ENCODE data around the gene TRABD. TPM values are rescaled to one million over a fixed set of nuclear protein-coding genes. Genes with fewer than 3 reads are reported as not detected.

TRABD gene
- total RNA-seq, 4 donors from 2014 or later, result 35.7 to 78.2 (median 39.1) TPM

GRCh38 chr22:50140615-50141014 is 45.1 kb upstream of the TRABD start:
- Histone ChIP-seq H3K4me3 (no peak overlapping the region), H3K9me3 (no peaks in the 10 kb centered on the region), H3K27me3 (peaks cover 3% of the 10 kb centered on the region), H3K27ac (no peak overlapping the region), H3K36me3 (no peaks in the 10 kb centered on the region), H3K4me1 (peaks cover 6% of the 10 kb centered on the region)
- peak in 1 of 2 donors; percentile 7 for DNase-seq (ENCODE audit: low spot score in 2 of 2)
- TF ChIP-seq EP300 (IDR thresholded peaks at IDR 0.05) (no peak), POLR2AphosphoS5 (IDR thresholded peaks at IDR 0.05) (no peak), POLR2A (IDR thresholded peaks at IDR 0.05) (no peak), CTCF (IDR thresholded peaks at IDR 0.05) (no peak)
- WGBS, result 78% methylated on average over 3 of the region's 3 CpGs

GRCh38 chr22:50141462-50141861 is 44.3 kb upstream of the TRABD start:
- no peaks in the 10 kb centered on the region for H3K36me3 ChIP-seq
- 89% methylated on average over 6 of the region's 6 CpGs for WGBS
- DNase-seq (ENCODE audit: low spot score in 2 of 2), result peak in 1 of 2 donors; percentile 70
- H3K4me1 ChIP-seq, result peaks cover 4% of the 10 kb centered on the region
- no peak overlapping the region for H3K4me3 ChIP-seq
- TF ChIP-seq POLR2AphosphoS5 (IDR thresholded peaks at IDR 0.05) (no peak), POLR2A (IDR thresholded peaks at IDR 0.05) (no peak), EP300 (IDR thresholded peaks at IDR 0.05) (no peak), CTCF (IDR thresholded peaks at IDR 0.05) (no peak)
- no peaks in the 10 kb centered on the region for H3K9me3 ChIP-seq
- peaks cover 3% of the 10 kb centered on the region for H3K27me3 ChIP-seq
- H3K27ac ChIP-seq, result no peak overlapping the region

GRCh38 chr22:50141891-50142363 is 43.8 kb upstream of the TRABD start:
- H3K9me3 ChIP-seq, result no peaks in the 10 kb centered on the region
- H3K4me1 ChIP-seq, result peaks cover 2% of the 10 kb centered on the region
- DNase-seq (ENCODE audit: low spot score in 2 of 2), result peak in 1 of 2 donors; percentile 17
- WGBS, result 60% methylated on average over 11 of the region's 11 CpGs
- H3K4me3 ChIP-seq, result no peak overlapping the region
- H3K27ac ChIP-seq, result no peak overlapping the region
- no peak for TF ChIP-seq CTCF (IDR thresholded peaks at IDR 0.05)
- TF ChIP-seq EP300 (IDR thresholded peaks at IDR 0.05), result no peak
- TF ChIP-seq POLR2A (IDR thresholded peaks at IDR 0.05), result no peak
- no peak for TF ChIP-seq POLR2AphosphoS5 (IDR thresholded peaks at IDR 0.05)
- peaks cover 3% of the 10 kb centered on the region for H3K27me3 ChIP-seq
- H3K36me3 ChIP-seq, result no peaks in the 10 kb centered on the region

- H3K27ac ChIP-seq, result no peak overlapping the region
- H3K4me1 ChIP-seq, result peaks cover 2% of the 10 kb centered on the region
- H3K4me3 ChIP-seq, result no peak overlapping the region
- no peak for TF ChIP-seq POLR2A (IDR thresholded peaks at IDR 0.05)
- no peak for TF ChIP-seq CTCF (IDR thresholded peaks at IDR 0.05)
- no peak for TF ChIP-seq EP300 (IDR thresholded peaks at IDR 0.05)
- no peak for TF ChIP-seq POLR2AphosphoS5 (IDR thresholded peaks at IDR 0.05)
- whole genome bisulfite sequencing, result 78% methylated on average over 7 of the region's 7 CpGs
- DNase-seq (ENCODE audit: low spot score in 2 of 2), result peak; percentile 13 to 23
- no peaks in the 10 kb centered on the region for H3K9me3 ChIP-seq
- no peaks in the 10 kb centered on the region for H3K36me3 ChIP-seq
- peaks cover 3% of the 10 kb centered on the region for H3K27me3 ChIP-seq
These were observed 42.6 kb upstream of the TRABD start for GRCh38 chr22:50143096-50143495.

- no peak overlapping the region for H3K4me3 ChIP-seq
- no peak overlapping the region for H3K27ac ChIP-seq
- no peaks in the 10 kb centered on the region for H3K9me3 ChIP-seq
- no peak for TF ChIP-seq POLR2AphosphoS5 (IDR thresholded peaks at IDR 0.05)
- TF ChIP-seq POLR2A (IDR thresholded peaks at IDR 0.05), result no peak
- no peak for TF ChIP-seq CTCF (IDR thresholded peaks at IDR 0.05)
- TF ChIP-seq EP300 (IDR thresholded peaks at IDR 0.05), result no peak
- peak; percentile 33 to 71 for DNase-seq (ENCODE audit: low spot score in 2 of 2)
- H3K36me3 ChIP-seq, result no peaks in the 10 kb centered on the region
- peaks cover 2% of the 10 kb centered on the region for H3K4me1 ChIP-seq
- H3K27me3 ChIP-seq, result peaks cover 3% of the 10 kb centered on the region
- WGBS, result 87% methylated on average over 13 of the region's 18 CpGs
These were observed 41.6 kb upstream of the TRABD start for GRCh38 chr22:50144005-50144614.
